Measurements from ENCODE around the gene ZDHHC16.
"Not testable (repeated sequence)": the region's sequence is repeated elsewhere in the genome, so short reads cannot be mapped to it uniquely, and the experiment has no call there.

The ZDHHC16 gene

GRCh38 chr10:97435211-97435610 is 10.8 kb upstream of the ZDHHC16 start:
- no peak for DNase-seq

- no peak for DNase-seq
Measured at GRCh38 chr10:97442277-97442676, 3.7 kb upstream of the ZDHHC16 start.

- no peak for DNase-seq
Measured at GRCh38 chr10:97444212-97444611, 1.8 kb upstream of the ZDHHC16 start.

- DNase-seq: no peak
Measured at GRCh38 chr10:97445357-97445721, 636 bp upstream of the ZDHHC16 start.

- no peak for DNase-seq
Measured at GRCh38 chr10:97450828-97451227, 4.9 kb downstream of the ZDHHC16 start.

- DNase-seq: no peak
Measured at GRCh38 chr10:97451605-97452004, 5.6 kb downstream of the ZDHHC16 start.

- no peak for DNase-seq
Measured at GRCh38 chr10:97452352-97452751, 6.4 kb downstream of the ZDHHC16 start.

- no peak for DNase-seq
Measured at GRCh38 chr10:97454330-97455036, 8.5 kb downstream of the ZDHHC16 start.

- DNase-seq: no peak
Measured at GRCh38 chr10:97456034-97456685, 10.2 kb downstream of the ZDHHC16 start.

GRCh38 chr10:97456686-97457065 is 10.7 kb downstream of the ZDHHC16 start:
- DNase-seq: no peak

GRCh38 chr10:97459111-97459510 is 13.1 kb downstream of the ZDHHC16 start:
- no peak for DNase-seq

GRCh38 chr10:97459933-97460332 is 14.0 kb downstream of the ZDHHC16 start:
- DNase-seq: no peak

- no peak for DNase-seq
Measured at GRCh38 chr10:97462309-97462708, 16.3 kb downstream of the ZDHHC16 start.

GRCh38 chr10:97463363-97464132 is 17.6 kb downstream of the ZDHHC16 start:
- no peak for DNase-seq

- DNase-seq: no peak
Measured at GRCh38 chr10:97464226-97464625, 18.3 kb downstream of the ZDHHC16 start.

GRCh38 chr10:97465982-97466381 is 20.0 kb downstream of the ZDHHC16 start:
- no peak for DNase-seq

- DNase-seq: no peak
Measured at GRCh38 chr10:97466755-97467154, 20.8 kb downstream of the ZDHHC16 start.

GRCh38 chr10:97468162-97468561 is 22.2 kb downstream of the ZDHHC16 start:
- no peak for DNase-seq

- DNase-seq: not testable (repeated sequence)
Measured at GRCh38 chr10:97468781-97469180, 22.8 kb downstream of the ZDHHC16 start.

GRCh38 chr10:97474918-97475317 is 28.9 kb downstream of the ZDHHC16 start:
- DNase-seq: no peak

- DNase-seq: no peak
Measured at GRCh38 chr10:97475936-97476594, 30.1 kb downstream of the ZDHHC16 start.

- DNase-seq: not testable (repeated sequence)
Measured at GRCh38 chr10:97479410-97479809, 33.4 kb downstream of the ZDHHC16 start.

GRCh38 chr10:97479939-97480338 is 34.0 kb downstream of the ZDHHC16 start:
- no peak for DNase-seq
